ENCODE results near the gene FPR1.
"Not testable (repeated sequence)": the region's sequence is repeated elsewhere in the genome, so short reads cannot be mapped to it uniquely, and the experiment has no call there.

The FPR1 gene

DNA sequence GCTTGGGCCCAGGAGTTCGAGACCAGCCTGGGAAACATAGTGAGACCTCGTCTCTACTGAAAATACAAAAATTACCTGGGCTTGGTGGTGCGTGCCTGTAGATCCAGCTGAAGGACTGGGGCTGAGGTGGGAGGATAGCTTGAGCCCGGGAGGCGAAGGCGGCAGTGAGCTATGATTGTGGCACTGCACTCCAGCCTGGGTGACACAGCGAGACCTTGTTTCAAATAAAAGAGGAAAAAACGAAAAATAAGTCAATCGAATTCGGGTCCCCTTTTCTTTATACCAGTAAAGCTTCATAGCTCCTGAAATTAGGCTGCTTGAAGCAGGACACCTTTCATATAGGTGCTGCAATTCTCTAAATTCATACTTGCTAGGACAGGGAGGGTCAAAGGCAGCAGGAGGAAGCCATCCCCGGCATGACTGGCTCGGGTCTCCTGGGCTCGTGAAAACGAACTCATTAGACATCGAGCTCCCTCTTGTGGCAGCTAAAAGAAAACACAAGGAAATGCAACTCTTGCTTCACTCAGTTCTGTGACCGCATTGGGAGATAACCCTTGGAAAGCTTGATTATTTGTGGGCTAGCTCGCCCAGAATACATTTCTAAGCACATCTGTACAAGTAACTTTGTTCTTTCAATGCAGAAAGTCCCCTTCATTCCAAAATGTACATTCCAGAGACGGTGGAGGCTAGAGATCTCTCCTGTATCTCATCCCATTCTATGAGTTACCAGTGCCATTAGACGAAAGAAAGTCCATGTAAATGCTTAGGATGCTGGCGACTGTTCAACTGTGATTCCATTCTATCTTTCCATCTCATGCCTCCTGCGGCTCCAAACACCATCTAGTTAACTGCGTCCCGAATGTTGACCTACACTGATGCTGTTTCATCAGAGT is 26.1 kb upstream of the FPR1 start:
- DNase-seq: peak; percentile 38

DNA sequence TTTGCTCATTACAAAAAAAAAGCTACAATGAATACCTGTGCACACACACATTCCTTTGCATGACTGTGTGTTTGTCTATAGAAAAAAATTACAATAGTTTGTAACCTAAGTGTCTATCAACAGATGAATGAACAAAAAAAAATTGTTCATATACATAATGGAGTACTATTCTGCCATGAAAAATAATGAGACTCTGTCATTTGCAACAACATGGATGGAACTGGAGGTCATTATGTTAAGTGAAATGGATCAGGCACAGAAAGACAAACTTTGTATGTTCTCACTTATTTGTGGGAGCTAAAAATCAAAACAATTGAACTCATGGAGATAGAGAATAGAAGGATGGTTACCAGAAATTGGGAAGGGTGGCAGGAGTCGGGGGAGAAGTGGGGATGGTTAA is 24.9 kb upstream of the FPR1 start:
- not testable (repeated sequence) for DNase-seq

DNA sequence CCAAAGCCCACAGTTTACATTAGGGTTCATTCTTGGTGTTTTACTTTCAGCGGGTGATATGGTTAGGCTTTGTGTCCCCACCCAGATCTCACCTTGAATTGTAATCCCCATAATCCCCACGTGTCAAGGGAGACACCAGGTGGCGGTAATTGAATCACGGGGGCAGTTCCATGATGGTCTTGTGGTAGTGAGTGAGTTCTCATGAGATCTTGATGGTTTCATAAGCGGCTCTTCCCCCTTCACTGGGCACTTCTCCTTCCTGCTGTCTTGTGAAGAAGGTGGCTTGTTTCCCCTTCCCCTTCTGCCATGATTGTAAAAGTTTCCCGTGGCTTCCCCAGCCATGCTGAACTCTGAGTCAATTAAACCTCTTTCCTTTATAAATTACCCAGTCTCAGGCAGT is 21.3 kb upstream of the FPR1 start:
- DNase-seq: no peak

- no peak for DNase-seq
These were observed 19.9 kb upstream of the FPR1 start for GRCh38 chr19:51771376-51772130.

DNA sequence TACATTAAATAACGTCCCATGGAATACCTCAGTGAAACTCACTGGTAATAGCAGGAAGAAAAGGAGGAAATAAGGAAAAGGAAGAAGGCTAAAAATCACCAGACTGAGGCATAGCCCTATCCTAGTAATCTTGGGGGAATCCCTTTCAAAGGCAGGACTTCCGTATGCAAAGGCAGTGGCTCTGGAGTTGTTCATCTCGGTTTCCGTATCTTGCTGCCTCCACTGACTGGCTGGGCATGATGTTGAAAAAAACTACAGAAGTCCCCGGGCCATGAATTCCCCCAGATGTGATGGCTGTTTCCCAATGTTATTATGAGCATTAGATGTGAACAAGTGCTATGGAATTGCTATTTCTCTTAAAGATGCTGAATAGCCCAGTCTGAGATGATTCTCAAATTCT is 14.8 kb upstream of the FPR1 start:
- no peak for DNase-seq

DNA sequence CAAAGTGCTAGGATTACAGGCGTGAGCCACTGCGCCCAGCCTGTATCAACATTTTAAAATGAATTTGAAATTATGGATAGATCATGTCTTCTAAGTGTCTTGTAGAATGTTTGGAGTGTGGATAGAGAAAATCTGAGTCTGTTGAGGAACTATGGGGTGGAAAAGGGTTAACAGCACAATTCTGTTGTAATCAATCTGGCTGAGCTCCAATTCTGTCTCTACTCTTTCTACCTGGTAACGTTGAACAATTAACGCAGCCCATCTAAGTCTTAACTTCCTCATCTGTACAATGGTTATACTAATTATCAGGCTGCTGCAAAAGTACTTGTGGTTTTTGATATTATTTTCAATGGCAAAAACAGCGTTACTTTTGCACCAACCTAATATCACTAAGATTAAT is 13.4 kb upstream of the FPR1 start:
- DNase-seq: no peak

GRCh38 chr19:51761696-51762095 is 10.0 kb upstream of the FPR1 start:
- DNase-seq: no peak

DNA sequence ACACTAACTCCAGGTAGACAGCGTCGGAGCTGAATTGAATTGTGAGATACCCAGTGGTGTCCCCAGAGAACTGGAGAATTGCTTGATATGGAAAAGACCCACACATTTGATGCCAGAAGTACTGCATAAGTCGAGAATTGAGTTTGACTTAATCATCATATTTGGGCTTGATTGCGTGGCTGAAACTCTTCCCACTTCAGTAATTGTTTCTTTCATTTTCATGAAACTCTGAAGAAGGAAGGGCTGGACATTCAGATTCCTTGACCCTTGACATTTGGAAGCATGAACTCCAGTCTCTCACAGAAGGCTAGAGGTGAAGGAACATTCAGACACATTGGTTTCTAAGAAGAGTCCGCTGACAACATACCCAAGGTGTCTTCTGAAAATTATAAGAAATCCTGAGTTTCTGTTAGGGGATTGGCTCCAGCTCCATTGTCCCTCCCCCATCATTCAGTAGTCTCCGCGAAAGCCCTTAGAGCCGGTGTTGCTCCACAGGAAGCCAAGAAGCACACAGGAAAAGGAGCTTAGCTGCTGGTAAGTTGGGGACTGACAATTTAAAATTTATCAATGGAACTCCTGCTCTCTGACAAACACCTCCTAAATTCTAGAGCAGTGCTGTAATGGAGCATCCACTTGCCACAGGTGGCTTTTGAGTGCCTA is 9.1 kb upstream of the FPR1 start, which contains the start of gene FPR2:
Gene FPR2 (plus strand): TSS at position 484 of the 660 bp plus-strand sequence. CDS start 7,479 bp downstream, outside the sequence.
- DNase-seq: no peak

DNA sequence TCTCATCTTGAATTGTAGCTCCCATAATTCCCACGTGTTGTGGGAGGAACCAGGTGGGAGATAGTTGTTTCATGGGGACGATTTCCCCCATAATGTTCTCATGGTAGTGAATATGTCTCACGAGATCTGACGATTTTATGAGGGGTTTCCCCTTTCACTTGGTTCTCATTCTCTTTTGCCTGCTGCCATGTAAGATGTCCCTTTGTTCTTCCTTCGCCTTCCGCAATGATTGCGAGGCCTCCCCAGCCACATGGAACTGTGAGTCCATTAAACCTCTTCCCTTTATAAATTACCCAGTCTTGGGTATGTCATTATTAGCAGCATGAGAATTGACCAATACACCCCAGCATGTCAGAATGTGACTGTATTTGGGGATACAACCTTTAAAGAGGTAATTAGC is 3.9 kb upstream of the FPR1 start:
- no peak for DNase-seq

- DNase-seq: no peak
These were observed 3.1 kb upstream of the FPR1 start for GRCh38 chr19:51754770-51755169.

DNA sequence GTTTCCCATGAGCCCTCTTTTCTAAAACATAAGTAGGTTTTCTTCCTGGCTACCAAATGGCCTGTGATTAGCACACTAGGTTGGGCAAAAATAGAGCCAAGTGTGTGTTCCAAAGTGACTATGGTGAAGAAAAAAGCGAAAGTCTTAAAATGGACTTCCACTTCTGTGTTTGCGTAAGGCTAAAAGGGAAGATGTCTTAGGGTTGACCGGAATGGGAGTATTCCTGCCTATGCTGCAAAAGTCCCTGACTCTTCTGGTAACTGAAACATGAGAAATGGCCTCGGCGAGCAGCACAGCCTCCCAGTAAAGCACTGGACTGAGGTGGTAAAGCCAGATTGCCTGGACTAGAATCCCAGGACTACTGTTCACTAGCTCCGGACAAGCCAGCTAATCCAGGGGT is 2.4 kb upstream of the FPR1 start:
- no peak for DNase-seq

DNA sequence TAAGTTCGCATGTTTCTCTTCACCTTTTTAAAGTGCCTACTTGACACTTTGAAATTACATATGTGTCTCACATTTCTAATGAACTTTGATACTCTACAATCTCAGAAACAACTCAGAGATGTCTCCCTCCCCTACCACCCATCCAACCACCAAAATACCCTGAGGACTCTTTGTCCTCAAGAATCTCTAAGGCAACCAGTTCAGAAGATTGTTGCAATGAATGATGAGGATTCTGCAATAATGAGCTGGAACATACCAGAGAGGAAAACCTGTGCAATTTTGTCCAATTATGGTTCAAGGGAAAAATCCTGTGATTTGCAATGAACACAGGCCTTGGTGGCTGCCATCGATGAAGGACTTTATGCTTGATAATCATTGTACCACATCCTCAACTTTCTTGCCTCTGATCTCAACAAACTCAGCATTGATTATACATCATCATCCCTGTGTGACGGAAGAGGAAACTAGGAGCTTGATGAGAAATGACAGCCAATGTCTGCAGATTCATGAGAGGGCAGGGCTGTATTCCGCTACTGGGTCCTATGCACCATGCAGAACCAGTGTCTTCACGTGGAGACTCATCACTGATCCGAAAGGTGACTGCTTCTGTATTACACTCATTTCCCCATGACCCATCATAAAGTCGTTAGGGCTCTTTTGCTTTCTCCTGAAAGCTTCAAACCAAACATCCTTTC is 1.1 kb downstream of the FPR1 start:
- no peak for DNase-seq

DNA sequence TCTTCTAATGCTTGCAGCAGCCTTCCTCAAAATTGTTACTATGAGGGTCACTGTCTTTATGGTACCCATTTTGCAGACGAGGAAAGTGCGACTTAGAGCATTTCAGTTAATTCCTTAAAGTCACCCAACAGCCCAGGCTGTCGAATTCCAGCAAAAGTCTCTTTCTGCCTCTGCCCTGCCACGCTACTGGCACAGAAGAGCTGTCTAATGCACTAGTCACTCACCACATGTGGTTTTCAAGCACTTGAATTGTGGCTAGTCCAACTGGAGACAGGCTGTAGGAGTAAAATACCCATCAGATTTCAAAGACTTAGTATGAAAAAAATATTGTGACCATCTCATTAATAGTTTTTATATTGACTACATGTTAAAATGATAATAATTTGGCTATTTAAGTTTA is 1.7 kb downstream of the FPR1 start:
- DNase-seq: no peak

GRCh38 chr19:51746731-51747130 is 4.9 kb downstream of the FPR1 start:
- DNase-seq: no peak

DNA sequence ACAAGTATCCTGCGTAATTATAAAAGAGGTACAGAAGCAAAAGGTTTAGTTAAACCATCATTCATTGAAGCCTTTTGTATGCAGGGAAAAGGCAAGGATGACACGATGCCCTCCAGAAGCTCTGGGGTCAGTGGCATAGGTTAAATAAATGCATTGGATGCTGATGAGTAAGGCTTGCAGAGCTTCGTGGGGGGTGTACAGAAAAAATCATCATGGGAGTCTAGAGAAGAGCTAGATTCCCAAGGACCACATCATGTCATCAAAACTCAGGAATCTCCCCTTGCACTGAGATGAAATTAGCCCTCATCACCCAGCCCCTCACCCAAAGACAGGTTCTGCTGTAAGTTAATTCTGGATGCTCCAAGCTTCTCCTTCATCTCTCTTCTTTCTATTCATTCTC is 8.3 kb downstream of the FPR1 start:
- no peak for DNase-seq

- no peak for DNase-seq
These were observed 8.9 kb downstream of the FPR1 start for GRCh38 chr19:51742789-51743188.

- no peak for DNase-seq
These were observed 11.3 kb downstream of the FPR1 start for GRCh38 chr19:51740356-51740755.

GRCh38 chr19:51739466-51740213 is 12.0 kb downstream of the FPR1 start:
- no peak for DNase-seq

- DNase-seq: not testable (repeated sequence)
These were observed 13.2 kb downstream of the FPR1 start for GRCh38 chr19:51738523-51738922.

DNA sequence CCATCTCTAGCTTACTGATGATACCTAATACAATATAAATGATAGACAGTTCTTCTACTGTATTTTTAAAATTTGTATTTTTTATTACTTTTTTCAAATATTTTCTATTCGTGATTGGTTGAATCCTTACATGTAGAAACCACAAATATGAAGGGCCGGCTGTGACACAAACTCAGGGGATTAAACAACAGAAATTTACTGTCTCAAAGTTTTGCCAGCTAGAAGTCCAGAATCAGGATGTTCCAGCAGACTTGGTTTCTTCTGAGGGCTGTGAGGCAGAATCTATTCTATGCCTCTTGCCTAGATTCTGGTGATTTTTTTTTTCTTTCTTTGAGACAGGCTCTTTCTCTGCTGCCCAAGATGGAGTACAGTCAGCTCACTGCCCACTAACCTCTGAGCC is 13.8 kb downstream of the FPR1 start:
- no peak for DNase-seq

DNA sequence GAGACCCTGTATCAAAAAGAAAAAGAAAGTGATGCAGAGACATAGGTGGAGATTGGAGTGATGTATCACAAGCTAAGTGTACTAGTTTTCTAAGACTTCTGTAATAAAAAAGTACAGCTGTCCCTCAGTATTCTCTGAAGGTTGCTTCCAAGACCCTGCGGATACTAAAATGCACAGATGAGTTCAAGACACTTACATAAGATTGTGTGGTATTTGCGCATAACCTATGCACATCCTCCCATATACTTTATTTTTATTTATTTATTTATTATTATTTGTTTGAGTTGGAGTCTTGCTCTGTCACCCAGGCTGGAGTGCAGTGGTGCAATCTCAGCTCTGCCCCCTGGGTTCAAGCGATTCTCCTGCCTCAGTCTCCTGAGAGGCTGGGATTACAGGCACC is 14.3 kb downstream of the FPR1 start:
- DNase-seq: no peak

DNA sequence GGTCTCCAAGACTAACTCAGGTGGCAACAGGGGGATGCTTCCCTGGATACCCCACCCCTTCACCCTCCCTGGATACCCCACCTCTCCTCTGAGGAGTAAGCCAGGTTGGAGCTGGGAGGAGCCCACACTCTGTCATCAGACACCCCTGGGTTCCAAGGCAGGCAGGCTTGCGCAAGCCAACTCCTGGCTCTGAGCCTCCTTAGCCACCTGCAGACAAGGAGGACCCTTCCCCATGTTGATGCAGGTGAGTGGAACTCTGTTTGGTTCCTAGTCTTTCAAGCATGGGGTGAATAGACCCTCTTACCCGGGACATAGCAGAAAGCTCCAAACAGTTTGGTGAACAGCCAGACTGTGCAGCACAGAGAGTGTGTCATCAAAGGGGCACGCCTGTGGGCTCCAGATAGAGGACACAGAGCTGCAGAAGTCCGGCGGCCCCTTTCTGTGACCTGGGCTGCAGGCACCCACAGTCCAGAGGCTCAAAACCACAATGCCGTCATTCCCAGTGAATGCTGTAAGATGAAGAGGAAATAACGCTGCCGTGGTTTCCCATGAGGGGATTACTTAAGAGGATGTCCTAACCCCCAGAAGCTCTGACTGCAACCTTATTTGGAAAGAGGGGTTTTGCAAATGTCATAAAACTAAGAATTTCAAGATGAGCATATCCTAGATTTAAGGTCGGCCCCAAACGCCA is 15.8 kb downstream of the FPR1 start:
- no peak for DNase-seq

Data from activated CD4-positive, alpha-beta T cell treated with anti-CD3 and anti-CD28 coated beads, Interleukin-2, amount 50 U/mL, for 16 hours (primary cell).